DOHH2 (cell line): ENCODE data around the gene SOD1.

Source experiments
- H3F3A ChIP-seq: fragments of 200-600 bp; sonication (generic), shearing (Covaris generic); 2 replicates; pipeline ENCODE4 v1.6.0; 2016; ENCODE audit warnings: antibody characterized with exemption, mild to moderate bottlenecking; ENCODE audit not compliant: control insufficient read depth, insufficient read depth
- H3K27ac ChIP-seq: fragments of 200-600 bp; sonication (generic); 2 replicates; pipeline ENCODE4 v1.5.1; 2014; ENCODE audit warnings: low read depth, mild to moderate bottlenecking, low read length, moderate library complexity
- H3K27me3 ChIP-seq: fragments of 200-600 bp; sonication (generic); 2 replicates; pipeline ENCODE4 v1.6.1; 2014; ENCODE audit warnings: mild to moderate bottlenecking, low read length, mixed read lengths; ENCODE audit not compliant: control insufficient read depth
- H3K36me3 ChIP-seq: fragments of 200-600 bp; sonication (generic); 2 replicates; pipeline ENCODE4 v1.6.1; 2014; ENCODE audit warnings: mild to moderate bottlenecking, low read length, moderate library complexity, mixed read lengths; ENCODE audit not compliant: control insufficient read depth
- H3K4me1 ChIP-seq: fragments of 200-600 bp; sonication (generic); 2 replicates; pipeline ENCODE4 v1.6.1; 2014; ENCODE audit warnings: mild to moderate bottlenecking, low read length, mixed read lengths; ENCODE audit not compliant: control insufficient read depth
- H3K4me2 ChIP-seq: fragments of 200-600 bp; sonication (generic); 2 replicates; pipeline ENCODE4 v1.6.0; 2014; ENCODE audit warnings: mild to moderate bottlenecking, low read length, moderate library complexity
- H3K4me3 ChIP-seq: fragments of 200-600 bp; sonication (generic); 2 replicates; pipeline ENCODE4 v1.5.1; 2014; ENCODE audit warnings: mild to moderate bottlenecking, low read length, mixed read lengths
- H3K79me2 ChIP-seq: fragments of 200-600 bp; sonication (generic); 2 replicates; pipeline ENCODE4 v1.6.1; 2014; ENCODE audit warnings: mild to moderate bottlenecking, low read length, mixed read lengths; ENCODE audit not compliant: control insufficient read depth
- H3K9me2 ChIP-seq: fragments of 200-600 bp; sonication (generic); replicated peaks from 2 replicates; pipeline ENCODE4 v1.6.1; 2014; ENCODE audit warnings: mild to moderate bottlenecking, low read length, mixed read lengths; ENCODE audit not compliant: control insufficient read depth
- H3K9me3 ChIP-seq: fragments of 200-600 bp; sonication (generic); 2 replicates; pipeline ENCODE4 v1.6.1; 2014; ENCODE audit warnings: antibody characterized with exemption, low read length, mixed read lengths; ENCODE audit not compliant: control insufficient read depth, insufficient read depth
- H4K20me1 ChIP-seq: fragments of 200-600 bp; sonication (generic); 2 replicates; pipeline ENCODE4 v1.6.0; 2014; ENCODE audit warnings: low read depth, mild to moderate bottlenecking, antibody characterized with exemption, low read length, moderate library complexity; ENCODE audit not compliant: control insufficient read depth, insufficient read depth
- CTCF ChIP-seq: fragments of 200-600 bp; sonication (generic); IDR thresholded peaks from one replicate; pipeline ENCODE4 v1.5.1; 2014; ENCODE audit warnings: antibody characterized with exemption, mild to moderate bottlenecking, low read depth, low read length; ENCODE audit not compliant: poor library complexity, severe bottlenecking
- EZH2phosphoT487 ChIP-seq: fragments of 200-600 bp; sonication (generic); IDR thresholded peaks from 2 replicates; pipeline ENCODE4 v1.6.1; 2017; ENCODE audit warnings: borderline replicate concordance, mild to moderate bottlenecking, antibody characterized with exemption, low read length, moderate library complexity, mixed read lengths

SOD1 gene

GRCh38 chr21:31660259-31660565, 719 bp downstream of the SOD1 start:
- H3K9me2 ChIP-seq, result no peaks in the 10 kb centered on the region
- TF ChIP-seq EZH2phosphoT487, result no peak
- peak; percentile 26 for TF ChIP-seq CTCF
- H4K20me1 ChIP-seq, result 0 out of 2 replicates have a peak, but pooled peaks cover 22% of the 10 kb centered on the region
- no peaks in the 10 kb centered on the region for H3K27me3 ChIP-seq
- peaks cover 56% of the 10 kb centered on the region for H3K79me2 ChIP-seq
- no peaks in the 10 kb centered on the region for H3K9me3 ChIP-seq
- peak overlapping the region; percentile 15 for H3K27ac ChIP-seq
- peaks cover 56% of the 10 kb centered on the region for H3K4me1 ChIP-seq
- H3K36me3 ChIP-seq, result peaks cover 46% of the 10 kb centered on the region
- peaks cover 7% of the 10 kb centered on the region; the same call in 1 of the 2 replicates for H3F3A ChIP-seq
- H3K4me3 ChIP-seq, result peak overlapping the region; percentile 80
- H3K4me2 ChIP-seq, result peak overlapping the region; percentile 71

GRCh38 chr21:31660591-31660990, 1.1 kb downstream of the SOD1 start:
- H4K20me1 ChIP-seq, result 0 out of 2 replicates have a peak, but pooled peaks cover 25% of the 10 kb centered on the region

GRCh38 chr21:31663584-31664249, 4.2 kb downstream of the SOD1 start:
- Histone ChIP-seq H3K27ac (peak overlapping the region; percentile 19), H3K9me3 (no peaks in the 10 kb centered on the region), H3K27me3 (no peaks in the 10 kb centered on the region), H3K36me3 (peaks cover 81% of the 10 kb centered on the region), H3K9me2 (no peaks in the 10 kb centered on the region), H3K4me3 (peak overlapping the region; percentile 15), H3K4me2 (peak overlapping the region; percentile 71), H3K4me1 (peaks cover 55% of the 10 kb centered on the region), H3F3A (peaks cover 31% of the 10 kb centered on the region), H3K79me2 (peaks cover 70% of the 10 kb centered on the region), H4K20me1 (0 out of 2 replicates have a peak, but pooled peaks cover 25% of the 10 kb centered on the region)
- TF ChIP-seq CTCF, result no peak
- no peak for TF ChIP-seq EZH2phosphoT487

More at GRCh38 chr21:31660591-31660990, 1.1 kb downstream of the SOD1 start:
- Histone ChIP-seq H3K9me3 (no peaks in the 10 kb centered on the region), H3K4me3 (peak overlapping the region; percentile 80), H3K36me3 (peaks cover 50% of the 10 kb centered on the region), H3K4me2 (peak overlapping the region; percentile 71), H3K27ac (peak overlapping the region; percentile 15), H3K79me2 (peaks cover 60% of the 10 kb centered on the region), H3F3A (peaks cover 8% of the 10 kb centered on the region; the same call in 1 of the 2 replicates), H3K4me1 (peaks cover 56% of the 10 kb centered on the region), H3K9me2 (no peaks in the 10 kb centered on the region), H3K27me3 (no peaks in the 10 kb centered on the region)
- TF ChIP-seq EZH2phosphoT487 (no peak), CTCF (no peak)
